ENCODE data around the gene SCNN1A. TPM values are rescaled to one million over a fixed set of nuclear protein-coding genes. Genes with fewer than 3 reads are reported as not detected.

Gene SCNN1A
- total and polyA plus RNA-seq, 9 donors: 1.2 to 141 (median 10.8) TPM

DNA sequence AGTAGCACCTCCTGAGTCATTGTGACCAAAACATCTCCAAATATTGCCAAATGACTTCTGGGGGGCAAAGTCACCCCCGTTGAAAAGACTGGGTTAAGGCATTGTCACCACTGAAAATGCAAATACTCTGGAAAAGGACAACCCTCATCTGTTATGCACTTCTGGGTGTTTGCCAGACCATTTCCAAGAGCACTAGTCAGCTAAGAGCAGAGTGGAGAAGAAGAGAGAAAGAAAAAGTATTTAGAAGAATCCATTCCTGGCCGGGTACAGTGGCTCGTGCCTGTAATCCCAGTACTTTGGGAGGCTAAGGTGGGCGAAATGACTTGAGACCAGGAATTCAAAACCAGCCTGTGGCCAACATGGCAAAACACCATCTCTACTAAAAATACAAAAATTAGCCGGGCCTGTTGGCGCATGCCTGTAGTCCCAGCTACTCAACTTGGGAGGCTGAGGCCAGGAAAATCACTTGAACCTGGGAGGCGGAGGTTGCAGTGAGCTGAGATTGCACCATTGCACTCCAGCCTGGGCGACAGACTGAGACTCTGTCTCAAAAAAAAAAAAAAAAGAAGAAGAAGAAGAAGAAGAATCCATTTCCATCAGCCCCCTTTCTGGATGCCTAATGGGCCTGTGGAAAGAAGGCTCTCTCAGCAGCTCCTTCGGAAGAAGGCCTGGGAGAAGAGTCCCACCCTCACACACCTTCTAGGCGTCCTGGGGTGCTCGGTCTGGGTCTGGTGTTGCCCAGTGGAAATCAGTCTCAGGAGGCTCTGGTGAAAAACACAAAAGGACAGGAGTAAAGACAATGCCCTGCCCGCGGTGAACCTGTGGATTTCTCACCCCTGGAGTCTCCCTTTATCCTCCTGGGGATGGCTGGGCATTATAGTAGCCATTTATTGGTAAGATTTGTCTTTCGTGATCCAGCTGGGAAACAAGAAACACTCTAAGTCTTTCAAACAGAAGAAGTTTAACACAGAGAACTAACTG lies 5.1 kb upstream of the SCNN1A start:
- TF ChIP-seq POLR2A (IDR thresholded peaks at IDR 0.05): no peak
- TF ChIP-seq, protein P1, sequence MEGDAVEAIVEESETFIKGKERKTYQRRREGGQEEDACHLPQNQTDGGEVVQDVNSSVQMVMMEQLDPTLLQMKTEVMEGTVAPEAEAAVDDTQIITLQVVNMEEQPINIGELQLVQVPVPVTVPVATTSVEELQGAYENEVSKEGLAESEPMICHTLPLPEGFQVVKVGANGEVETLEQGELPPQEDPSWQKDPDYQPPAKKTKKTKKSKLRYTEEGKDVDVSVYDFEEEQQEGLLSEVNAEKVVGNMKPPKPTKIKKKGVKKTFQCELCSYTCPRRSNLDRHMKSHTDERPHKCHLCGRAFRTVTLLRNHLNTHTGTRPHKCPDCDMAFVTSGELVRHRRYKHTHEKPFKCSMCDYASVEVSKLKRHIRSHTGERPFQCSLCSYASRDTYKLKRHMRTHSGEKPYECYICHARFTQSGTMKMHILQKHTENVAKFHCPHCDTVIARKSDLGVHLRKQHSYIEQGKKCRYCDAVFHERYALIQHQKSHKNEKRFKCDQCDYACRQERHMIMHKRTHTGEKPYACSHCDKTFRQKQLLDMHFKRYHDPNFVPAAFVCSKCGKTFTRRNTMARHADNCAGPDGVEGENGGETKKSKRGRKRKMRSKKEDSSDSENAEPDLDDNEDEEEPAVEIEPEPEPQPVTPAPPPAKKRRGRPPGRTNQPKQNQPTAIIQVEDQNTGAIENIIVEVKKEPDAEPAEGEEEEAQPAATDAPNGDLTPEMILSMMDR (IDR thresholded peaks at IDR 0.05): no peak
- Histone ChIP-seq H3K27ac (no peak overlapping the region), H3K36me3 (no peaks in the 10 kb centered on the region), H3K4me1 (ENCODE audit: insufficient read depth) (peaks cover 18% of the 10 kb centered on the region), H3K4me3 (no peak overlapping the region), H3K9me3 (no peaks in the 10 kb centered on the region), H3K27me3 (no peaks in the 10 kb centered on the region)
- DNase-seq: no peak
- 87 to 90% (median 90%) methylated on average over 14 of the region's 14 CpGs for WGBS, 3 donors
- intact Hi-C loops (cut with DNase I): loop anchor here in 3 of 4 donors (5.0 kb wide), 1 partner anchor 43 kb away; no protein-coding TSS in a partner anchor

DNA sequence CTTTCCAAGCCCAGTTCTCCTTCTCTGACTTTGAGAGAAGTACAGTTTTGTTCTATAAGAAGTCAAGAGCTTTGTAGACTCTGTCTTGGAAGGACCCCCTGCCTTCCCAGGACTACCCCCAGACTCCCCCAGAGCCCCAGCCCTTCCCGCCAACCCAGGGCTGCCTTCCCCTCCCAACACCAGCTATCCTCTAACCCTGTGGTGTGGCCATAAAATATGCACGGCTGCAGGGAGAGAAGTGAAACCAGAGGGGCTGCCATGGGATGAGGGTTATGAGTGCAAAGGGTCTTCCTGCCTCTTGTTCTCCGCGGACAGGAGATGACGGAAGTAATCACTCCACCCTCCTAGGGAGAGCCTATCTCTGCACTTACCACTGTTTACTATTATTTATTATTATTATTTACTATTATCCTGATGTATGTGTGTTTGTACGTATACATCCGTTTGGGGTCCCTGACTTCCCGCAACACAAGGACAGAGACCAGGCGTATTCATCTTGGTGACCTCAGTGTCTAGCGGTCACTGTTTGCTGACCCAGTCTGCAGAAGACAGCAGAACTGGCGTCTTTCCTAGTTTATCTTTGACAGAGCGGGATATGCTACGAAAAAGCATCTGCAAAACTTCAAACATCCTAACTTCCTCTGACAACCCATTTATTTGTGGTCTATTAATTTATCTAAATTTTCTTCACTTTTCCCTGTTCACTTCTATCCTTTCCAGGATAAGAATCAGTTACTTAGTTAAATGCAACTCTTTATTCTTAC lies 3.5 kb upstream of the SCNN1A start:
- DNase-seq: no peak
- H3K9me3 ChIP-seq: no peaks in the 10 kb centered on the region
- WGBS, 3 donors: 34 to 59% (median 48%) methylated on average over 13 of the region's 13 CpGs

DNA sequence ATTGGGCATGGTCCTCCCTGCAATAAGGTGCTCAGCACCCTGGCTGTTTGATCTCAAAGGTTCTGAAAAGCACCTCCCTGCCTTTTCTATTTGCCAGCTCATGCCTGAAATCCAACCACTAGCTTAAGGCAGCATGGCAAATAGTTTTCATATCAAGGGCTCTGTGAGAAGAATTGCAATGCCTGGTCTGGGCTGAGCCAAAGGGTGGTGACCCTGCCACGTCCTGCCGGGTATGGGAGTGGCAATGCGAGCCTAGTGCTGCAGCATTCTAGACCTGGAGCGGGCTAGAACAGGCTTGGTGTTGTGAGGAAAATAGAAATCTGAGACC lies 2.3 kb upstream of the SCNN1A start:
- H3K9me3 ChIP-seq: no peaks in the 10 kb centered on the region
- intact Hi-C loops (cut with DNase I): loop anchor here in 2 of 4 donors (5.0 kb wide), 2 partner anchors 40 to 50 kb away; no protein-coding TSS in a partner anchor
- H3K4me3 ChIP-seq: no peak overlapping the region
- no peaks in the 10 kb centered on the region for H3K36me3 ChIP-seq
- no peaks in the 10 kb centered on the region for H3K27me3 ChIP-seq
- H3K4me1 ChIP-seq (ENCODE audit: insufficient read depth): peaks cover 14% of the 10 kb centered on the region
- H3K27ac ChIP-seq: no peak overlapping the region
- 70 to 77% (median 72%) methylated on average over 4 of the region's 4 CpGs for WGBS, 3 donors
- no peak for DNase-seq
- TF ChIP-seq, protein P1 (IDR thresholded peaks at IDR 0.05): no peak
- no peak for TF ChIP-seq EP300 (IDR thresholded peaks at IDR 0.05)
- TF ChIP-seq POLR2A (IDR thresholded peaks at IDR 0.05): no peak

More for the DNA sequence above, 3.5 kb upstream of the SCNN1A start:
- no peak for TF ChIP-seq EP300 (IDR thresholded peaks at IDR 0.05)
- TF ChIP-seq POLR2A (IDR thresholded peaks at IDR 0.05): no peak
- TF ChIP-seq, protein P1 (IDR thresholded peaks at IDR 0.05): no peak
- intact Hi-C loops (cut with DNase I): loop anchor here in 2 of 4 donors (5.0 kb wide), 2 partner anchors 42 to 52 kb away; no protein-coding TSS in a partner anchor
- Histone ChIP-seq H3K27me3 (no peaks in the 10 kb centered on the region), H3K27ac (no peak overlapping the region), H3K4me1 (ENCODE audit: insufficient read depth) (peaks cover 18% of the 10 kb centered on the region), H3K36me3 (no peaks in the 10 kb centered on the region), H3K4me3 (no peak overlapping the region)

DNA sequence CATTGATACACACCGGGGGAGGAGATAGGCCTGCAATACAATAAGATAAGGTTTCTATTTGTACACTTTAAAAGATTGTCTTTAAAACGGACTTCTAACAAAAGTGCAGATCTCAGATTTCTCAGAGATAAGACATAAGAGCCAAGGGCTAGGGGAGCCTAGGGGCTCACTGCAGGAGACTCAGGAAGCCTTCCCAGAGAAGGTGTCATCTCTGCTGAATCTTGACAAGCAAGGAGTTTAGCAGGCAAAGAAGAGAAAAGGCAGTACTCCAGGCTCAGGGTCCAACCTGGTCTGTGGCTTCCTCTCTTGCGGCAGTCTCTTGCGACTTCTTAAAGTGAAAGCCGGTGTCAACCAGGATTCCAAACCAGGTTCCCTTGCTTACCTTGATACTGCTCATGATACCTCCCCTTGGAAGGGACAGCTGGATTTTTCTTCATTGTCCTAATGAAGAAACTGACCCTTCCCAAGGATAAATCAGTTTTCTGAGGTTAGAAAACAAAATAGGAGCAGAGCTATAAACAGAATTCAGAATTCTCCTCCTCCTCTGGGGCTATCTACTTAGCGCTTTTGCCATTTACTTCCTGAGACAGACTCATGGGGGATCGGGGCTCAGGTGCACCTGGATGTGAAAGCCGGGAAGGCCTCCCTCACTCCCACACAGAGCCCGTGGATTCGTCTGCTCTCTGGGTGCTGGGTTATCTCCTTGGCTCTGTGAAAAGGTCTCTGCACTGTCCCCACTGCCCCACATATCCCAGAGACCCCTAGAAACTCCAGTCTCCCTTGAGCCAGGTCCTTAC lies 1.7 kb upstream of the SCNN1A start:
- H3K27me3 ChIP-seq: no peaks in the 10 kb centered on the region
- no peak for DNase-seq
- H3K9me3 ChIP-seq: no peaks in the 10 kb centered on the region
- WGBS, 3 donors: 70 to 73% (median 72%) methylated on average over 10 of the region's 10 CpGs
- no peaks in the 10 kb centered on the region for H3K36me3 ChIP-seq
- peak overlapping the region in 1 of 2 donors; percentile 27 for H3K27ac ChIP-seq
- H3K4me3 ChIP-seq: no peak overlapping the region
- peaks cover 17% of the 10 kb centered on the region for H3K4me1 ChIP-seq (ENCODE audit: insufficient read depth)
- TF ChIP-seq, protein P1 (IDR thresholded peaks at IDR 0.05): no peak
- TF ChIP-seq POLR2A (IDR thresholded peaks at IDR 0.05): no peak
- no peak for TF ChIP-seq EP300 (IDR thresholded peaks at IDR 0.05)
- intact Hi-C loops (cut with DNase I): loop anchor here in 2 of 4 donors (5.0 kb wide), 2 partner anchors 40 to 50 kb away; no protein-coding TSS in a partner anchor

Data from ovary (tissue), 9 donors.